GM12878 (cell line): ENCODE measurements around the gene AGFG1. TPM values are rescaled to one million over a fixed set of nuclear protein-coding genes. Genes with fewer than 3 reads are reported as not detected.

Experiments
- CREB1 ChIP-seq: IDR thresholded peaks from 2 replicates; pipeline ENCODE4 v1.6.1; 2012; ENCODE audit warnings: low read depth, mild to moderate bottlenecking, inconsistent platforms
- CREM ChIP-seq: IDR thresholded peaks from 2 replicates; pipeline ENCODE4 v1.6.1; 2014; ENCODE audit warnings: antibody characterized with exemption, low read depth
- IRF4 ChIP-seq: IDR thresholded peaks from 2 replicates; pipeline ENCODE4 v1.6.1; 2011; ENCODE audit warnings: low read depth, low read length
- KLF5 ChIP-seq: fragments of 450-650 bp; IDR thresholded peaks from 2 replicates; pipeline ENCODE4 v1.6.1; 2014; ENCODE audit warnings: mild to moderate bottlenecking; ENCODE audit not compliant: partially characterized antibody
- MXI1 ChIP-seq: fragments of 150-350 bp; IDR thresholded peaks from 2 replicates; pipeline ENCODE4 v1.6.1; 2011; ENCODE audit warnings: low read depth, mild to moderate bottlenecking, inconsistent platforms, low read length, improper control_type of control experiment
- MYC ChIP-seq: IDR thresholded peaks from 2 replicates; pipeline ENCODE4 v1.6.1; 2011; ENCODE audit warnings: mild to moderate bottlenecking, low read length, moderate library complexity, inconsistent platforms; ENCODE audit not compliant: insufficient read depth, insufficient replicate concordance, insufficient read length, severe bottlenecking
- NFIC ChIP-seq: IDR thresholded peaks from 2 replicates; pipeline ENCODE4 v1.6.1; 2012; ENCODE audit warnings: low read depth, mild to moderate bottlenecking, inconsistent platforms, low read length, moderate library complexity
- PML ChIP-seq: IDR thresholded peaks from 2 replicates; pipeline ENCODE4 v1.6.1; 2012; ENCODE audit warnings: low read length, inconsistent platforms
- SPI1 ChIP-seq: IDR thresholded peaks from 2 replicates; pipeline ENCODE4 v1.6.1; 2011; ENCODE audit warnings: low read depth, mild to moderate bottlenecking, low read length, moderate library complexity, borderline replicate concordance; ENCODE audit not compliant: insufficient read depth
- TARDBP ChIP-seq: IDR thresholded peaks from 2 replicates; pipeline ENCODE4 v1.6.1; 2016; ENCODE audit warnings: borderline replicate concordance
- TCF7 ChIP-seq: IDR thresholded peaks from 2 replicates; pipeline ENCODE4 v1.6.1; 2014; ENCODE audit warnings: antibody characterized with exemption, borderline replicate concordance
- ZBED1 ChIP-seq: IDR thresholded peaks from 2 replicates; pipeline ENCODE4 v1.6.1; 2016; ENCODE audit warnings: borderline replicate concordance
- polyA plus RNA-seq, 11 experiments: library from polyadenylated mRNA; depleted of rRNA in 4 of 11; unstranded in 6 of 11; stranded (reverse) in 5 of 11; fragments of >200 nt; fragmentation: Nextera tagmentation in 4 of 11; fragmentation: Illumina TruSeq in 1 of 11; extraction: Ambion mirVana in 4 of 11; extraction: Trizol in 1 of 11; gene quantifications; 1 replicate in 1 of 11; 2 replicates in 10 of 11; pipeline versions ENCODE4 v1.2.1 to v1.2.3, GENCODE V29; 2011 to 2016; ENCODE audit warnings: inconsistent platforms in 2 of 11, missing spikeins in 2 of 11, low read depth in 1 of 11
- total RNA-seq, 4 experiments: library from RNA; depleted of rRNA in 3 of 4; stranded (reverse); fragments of >200 nt in 3 of 4; fragmentation: Illumina TruSeq in 1 of 4; extraction: Trizol in 1 of 4; gene quantifications; 2 replicates each; pipeline versions ENCODE4 v1.2.1 to v1.2.3, GENCODE V29; 2013 to 2021
- TF ChIP-seq, protein P1 (sequence below): IDR thresholded peaks from 2 replicates; pipeline ENCODE4 v1.6.1; 2012; ENCODE audit warnings: low read length, inconsistent platforms
- TF ChIP-seq, protein P2 (sequence below): fragments of 450-650 bp; IDR thresholded peaks from 2 replicates; pipeline ENCODE4 v1.6.1; 2017; ENCODE audit warnings: mild to moderate bottlenecking, moderate library complexity

The AGFG1 gene
- total and polyA plus RNA-seq, 10 of the 15 experiments (the other 5 are each of a cell fraction or from before 2014, with no cell fraction given): 7.3 to 243 (median 81.7) TPM

DNA sequence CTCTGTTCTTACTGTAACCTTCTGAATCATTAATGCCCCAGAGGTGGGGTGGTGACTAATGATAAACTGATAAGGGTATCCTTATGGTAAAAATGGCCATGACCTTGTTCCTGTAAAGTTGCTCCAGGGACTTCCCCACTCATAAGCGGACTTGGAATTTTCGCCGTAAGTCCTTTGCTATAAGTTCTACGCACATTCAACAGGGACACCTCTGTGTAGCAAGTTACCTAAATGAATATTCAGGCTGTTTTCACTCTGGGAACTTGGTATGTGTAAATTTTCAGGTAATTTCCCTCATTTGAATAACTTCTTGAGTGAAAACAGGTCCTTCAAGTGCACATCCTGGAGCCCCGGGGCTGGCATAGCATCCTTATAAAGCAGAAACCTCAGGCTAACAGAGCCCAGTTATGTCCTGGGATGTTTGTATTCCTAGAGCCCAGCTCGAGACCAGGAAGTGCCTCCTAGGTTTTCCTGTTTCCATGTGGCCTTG, 9.4 kb upstream of the AGFG1 start (continued):
- peak; percentile 30; the same call in 1 of the 2 replicates for TF ChIP-seq PML
- peak; percentile 16; the same call in 1 of the 2 replicates for TF ChIP-seq SPI1
- 0 out of 2 replicates have a peak, but pooled peaks have one; percentile 75 for TF ChIP-seq NFIC
- peak; percentile 42 for TF ChIP-seq KLF5
- no peak for TF ChIP-seq MXI1
- TF ChIP-seq, protein P1, sequence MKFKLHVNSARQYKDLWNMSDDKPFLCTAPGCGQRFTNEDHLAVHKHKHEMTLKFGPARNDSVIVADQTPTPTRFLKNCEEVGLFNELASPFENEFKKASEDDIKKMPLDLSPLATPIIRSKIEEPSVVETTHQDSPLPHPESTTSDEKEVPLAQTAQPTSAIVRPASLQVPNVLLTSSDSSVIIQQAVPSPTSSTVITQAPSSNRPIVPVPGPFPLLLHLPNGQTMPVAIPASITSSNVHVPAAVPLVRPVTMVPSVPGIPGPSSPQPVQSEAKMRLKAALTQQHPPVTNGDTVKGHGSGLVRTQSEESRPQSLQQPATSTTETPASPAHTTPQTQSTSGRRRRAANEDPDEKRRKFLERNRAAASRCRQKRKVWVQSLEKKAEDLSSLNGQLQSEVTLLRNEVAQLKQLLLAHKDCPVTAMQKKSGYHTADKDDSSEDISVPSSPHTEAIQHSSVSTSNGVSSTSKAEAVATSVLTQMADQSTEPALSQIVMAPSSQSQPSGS: peak; percentile 44
- 0 out of 2 replicates have a peak, but pooled peaks have one; percentile 8 for TF ChIP-seq TCF7
- TF ChIP-seq CREM: peak; percentile 35; the same call in 1 of the 2 replicates
- TF ChIP-seq IRF4: 0 out of 2 replicates have a peak, but pooled peaks have one; percentile 55
- TF ChIP-seq TARDBP: no peak
- no peak; the same call in 1 of the 2 replicates for TF ChIP-seq ZBED1
- TF ChIP-seq CREB1: peak; percentile 43; the same call in 1 of the 2 replicates
- TF ChIP-seq MYC: no peak
- TF ChIP-seq, protein P2, sequence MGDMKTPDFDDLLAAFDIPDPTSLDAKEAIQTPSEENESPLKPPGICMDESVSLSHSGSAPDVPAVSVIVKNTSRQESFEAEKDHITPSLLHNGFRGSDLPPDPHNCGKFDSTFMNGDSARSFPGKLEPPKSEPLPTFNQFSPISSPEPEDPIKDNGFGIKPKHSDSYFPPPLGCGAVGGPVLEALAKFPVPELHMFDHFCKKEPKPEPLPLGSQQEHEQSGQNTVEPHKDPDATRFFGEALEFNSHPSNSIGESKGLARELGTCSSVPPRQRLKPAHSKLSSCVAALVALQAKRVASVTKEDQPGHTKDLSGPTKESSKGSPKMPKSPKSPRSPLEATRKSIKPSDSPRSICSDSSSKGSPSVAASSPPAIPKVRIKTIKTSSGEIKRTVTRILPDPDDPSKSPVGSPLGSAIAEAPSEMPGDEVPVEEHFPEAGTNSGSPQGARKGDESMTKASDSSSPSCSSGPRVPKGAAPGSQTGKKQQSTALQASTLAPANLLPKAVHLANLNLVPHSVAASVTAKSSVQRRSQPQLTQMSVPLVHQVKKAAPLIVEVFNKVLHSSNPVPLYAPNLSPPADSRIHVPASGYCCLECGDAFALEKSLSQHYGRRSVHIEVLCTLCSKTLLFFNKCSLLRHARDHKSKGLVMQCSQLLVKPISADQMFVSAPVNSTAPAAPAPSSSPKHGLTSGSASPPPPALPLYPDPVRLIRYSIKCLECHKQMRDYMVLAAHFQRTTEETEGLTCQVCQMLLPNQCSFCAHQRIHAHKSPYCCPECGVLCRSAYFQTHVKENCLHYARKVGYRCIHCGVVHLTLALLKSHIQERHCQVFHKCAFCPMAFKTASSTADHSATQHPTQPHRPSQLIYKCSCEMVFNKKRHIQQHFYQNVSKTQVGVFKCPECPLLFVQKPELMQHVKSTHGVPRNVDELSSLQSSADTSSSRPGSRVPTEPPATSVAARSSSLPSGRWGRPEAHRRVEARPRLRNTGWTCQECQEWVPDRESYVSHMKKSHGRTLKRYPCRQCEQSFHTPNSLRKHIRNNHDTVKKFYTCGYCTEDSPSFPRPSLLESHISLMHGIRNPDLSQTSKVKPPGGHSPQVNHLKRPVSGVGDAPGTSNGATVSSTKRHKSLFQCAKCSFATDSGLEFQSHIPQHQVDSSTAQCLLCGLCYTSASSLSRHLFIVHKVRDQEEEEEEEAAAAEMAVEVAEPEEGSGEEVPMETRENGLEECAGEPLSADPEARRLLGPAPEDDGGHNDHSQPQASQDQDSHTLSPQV: no peak
- TF ChIP-seq, all 136 proteins: peak for 29
